ENCODE measurements around the gene ACSS2.

DNA sequence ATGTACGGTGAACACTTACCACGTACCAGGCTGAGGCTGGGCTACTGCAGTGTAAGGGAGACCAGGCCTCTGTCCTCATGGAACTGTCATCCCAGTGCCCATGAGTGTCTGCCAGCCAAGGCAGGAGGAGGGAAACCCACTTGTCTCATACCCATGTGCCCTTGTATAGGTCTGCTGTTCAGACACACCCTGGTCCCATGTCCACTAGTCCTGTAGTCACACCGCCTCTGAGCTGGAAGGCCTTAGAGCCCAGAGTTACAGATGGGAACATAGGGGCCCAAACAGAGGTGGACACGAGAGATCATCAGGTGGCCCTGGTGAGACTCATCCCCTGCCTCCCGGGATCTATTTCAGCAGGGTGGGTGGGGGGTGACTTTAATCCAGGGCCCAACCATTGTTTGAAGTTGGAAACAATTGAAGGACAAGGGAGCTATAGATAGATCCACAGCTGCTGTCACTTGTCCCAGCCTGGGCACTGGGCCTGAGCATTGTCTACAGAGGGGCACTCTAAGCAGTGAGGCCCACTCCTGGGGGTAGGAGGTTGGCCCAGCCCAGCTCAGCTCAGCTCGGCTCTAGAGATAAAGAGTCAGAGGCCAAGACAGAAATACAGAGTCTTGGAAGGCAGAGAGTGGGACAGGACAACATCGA is 93.9 kb downstream of the ACSS2 start:
- no peak for TF ChIP-seq MYC (IDR thresholded peaks at IDR 0.05; ENCODE audit: borderline replicate concordance, low read length)
- no peak for TF ChIP-seq REST (IDR thresholded peaks at IDR 0.05)
- TF ChIP-seq, protein P1, sequence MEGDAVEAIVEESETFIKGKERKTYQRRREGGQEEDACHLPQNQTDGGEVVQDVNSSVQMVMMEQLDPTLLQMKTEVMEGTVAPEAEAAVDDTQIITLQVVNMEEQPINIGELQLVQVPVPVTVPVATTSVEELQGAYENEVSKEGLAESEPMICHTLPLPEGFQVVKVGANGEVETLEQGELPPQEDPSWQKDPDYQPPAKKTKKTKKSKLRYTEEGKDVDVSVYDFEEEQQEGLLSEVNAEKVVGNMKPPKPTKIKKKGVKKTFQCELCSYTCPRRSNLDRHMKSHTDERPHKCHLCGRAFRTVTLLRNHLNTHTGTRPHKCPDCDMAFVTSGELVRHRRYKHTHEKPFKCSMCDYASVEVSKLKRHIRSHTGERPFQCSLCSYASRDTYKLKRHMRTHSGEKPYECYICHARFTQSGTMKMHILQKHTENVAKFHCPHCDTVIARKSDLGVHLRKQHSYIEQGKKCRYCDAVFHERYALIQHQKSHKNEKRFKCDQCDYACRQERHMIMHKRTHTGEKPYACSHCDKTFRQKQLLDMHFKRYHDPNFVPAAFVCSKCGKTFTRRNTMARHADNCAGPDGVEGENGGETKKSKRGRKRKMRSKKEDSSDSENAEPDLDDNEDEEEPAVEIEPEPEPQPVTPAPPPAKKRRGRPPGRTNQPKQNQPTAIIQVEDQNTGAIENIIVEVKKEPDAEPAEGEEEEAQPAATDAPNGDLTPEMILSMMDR (IDR thresholded peaks at IDR 0.05), result no peak
- TF ChIP-seq POLR2A (IDR thresholded peaks at IDR 0.05; ENCODE audit: low read length), result no peak
- no peak for TF ChIP-seq ESRRA (IDR thresholded peaks at IDR 0.05; ENCODE audit: borderline replicate concordance, low read length)
- TF ChIP-seq CBX8 (IDR thresholded peaks at IDR 0.05), result no peak
- no peak for TF ChIP-seq RFX5 (IDR thresholded peaks at IDR 0.05)
- no peak for TF ChIP-seq EHF (CRISPR knock-in tag; IDR thresholded peaks at IDR 0.05)
- no peak for TF ChIP-seq CEBPB (IDR thresholded peaks at IDR 0.05)
- TF ChIP-seq ZNF302 (CRISPR knock-in tag; IDR thresholded peaks at IDR 0.05), result no peak
